ENCODE measurements around the gene LARP4. TPM values are rescaled to one million over a fixed set of nuclear protein-coding genes. Genes with fewer than 3 reads are reported as not detected.
A peak's percentile ranks its signal among the peaks of the same experiment; 100 is the strongest.

LARP4 gene
- total and polyA plus RNA-seq, 2 donors (not counting 3 experiments of a cell fraction or from before 2014, with no cell fraction given), result 8.9 to 69.6 TPM

DNA sequence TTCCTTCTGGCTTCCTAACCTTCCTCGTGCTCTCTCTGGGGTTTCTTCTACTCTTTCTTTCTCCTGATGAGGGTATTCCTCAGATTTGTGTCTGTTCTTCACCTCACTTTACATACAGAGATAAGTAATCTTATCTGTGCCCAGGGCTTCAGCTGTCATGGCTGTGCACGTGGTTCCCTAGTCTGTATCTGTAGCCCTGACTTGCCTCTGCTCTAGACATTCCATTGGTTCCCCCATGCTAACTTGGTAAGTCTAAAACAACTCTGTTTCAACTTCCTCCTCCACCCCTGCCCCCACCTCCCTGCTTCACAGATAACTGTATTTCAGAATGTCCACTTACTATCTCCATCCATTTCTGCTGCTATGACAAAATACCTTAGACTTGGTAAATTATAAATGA is 114.9 kb downstream of the LARP4 start:
- FAIRE-seq, result no peak
- Histone ChIP-seq H3K9me3 (replicated peaks; ENCODE audit: control insufficient read depth, insufficient read depth, low read length) (no peaks in the 10 kb centered on the region), H4K20me1 (replicated peaks; ENCODE audit: control insufficient read depth, extremely low read depth, insufficient read depth, low read length) (no peaks in the 10 kb centered on the region), H3K27ac (ENCODE audit: insufficient read depth, low read depth, low read length) (no peak overlapping the region), H3K27me3 (ENCODE audit: control insufficient read depth in 2 of 2, insufficient read depth in 2 of 2, low read length in 2 of 2) (no peaks in the 10 kb centered on the region), H3K4me2 (ENCODE audit: insufficient read depth, low read length) (no peak overlapping the region), H3K4me1 (ENCODE audit: control insufficient read depth, extremely low read depth, insufficient read depth, low read length) (peaks cover 12% of the 10 kb centered on the region), H3K9ac (replicated peaks; ENCODE audit: extremely low read depth, insufficient read depth, low read length) (no peak overlapping the region), H2AFZ (ENCODE audit: low read depth, low read length) (no peak overlapping the region), H3K36me3 (ENCODE audit: control insufficient read depth in 2 of 2, extremely low read depth in 1 of 2, insufficient read depth in 2 of 2, low read length in 2 of 2) (no peaks in the 10 kb centered on the region), H3K79me2 (ENCODE audit: control insufficient read depth, insufficient read depth, low read length) (peaks cover 55% of the 10 kb centered on the region), H3K4me3 (replicated peaks in 1 of 3; ENCODE audit: insufficient read depth in 1 of 3, low read depth in 1 of 3, low read length in 3 of 3) (no peak overlapping the region), H3K9me1 (replicated peaks; ENCODE audit: control insufficient read depth, extremely low read depth, insufficient read depth, low read length) (no peaks in the 10 kb centered on the region)
- no peak for DNase-seq (ENCODE audit: low read depth, low spot score)
- intact Hi-C loops (cut with micrococcal nuclease) (no loop called here), dilution Hi-C loops (cut with MboI; ENCODE audit: extremely low pct_ligation_motif_present, low sequenced_read_pairs) (no loop called here)
- POLR2A ChIA-PET, result no interaction called here
- no peak for TF ChIP-seq POLR2AphosphoS5 (IDR thresholded peaks at IDR 0.05; ENCODE audit: insufficient read depth, low read depth, low read length)
- CTCF ChIA-PET, result interaction anchor here (1.1 to 1.5 kb wide), 3 partner anchors 24 to 152 kb away, joined by 3 to 6 read pairs (median 3); no protein-coding TSS in a partner anchor
- BruUV-seq (replicated peaks), result no TSS peak

DNA sequence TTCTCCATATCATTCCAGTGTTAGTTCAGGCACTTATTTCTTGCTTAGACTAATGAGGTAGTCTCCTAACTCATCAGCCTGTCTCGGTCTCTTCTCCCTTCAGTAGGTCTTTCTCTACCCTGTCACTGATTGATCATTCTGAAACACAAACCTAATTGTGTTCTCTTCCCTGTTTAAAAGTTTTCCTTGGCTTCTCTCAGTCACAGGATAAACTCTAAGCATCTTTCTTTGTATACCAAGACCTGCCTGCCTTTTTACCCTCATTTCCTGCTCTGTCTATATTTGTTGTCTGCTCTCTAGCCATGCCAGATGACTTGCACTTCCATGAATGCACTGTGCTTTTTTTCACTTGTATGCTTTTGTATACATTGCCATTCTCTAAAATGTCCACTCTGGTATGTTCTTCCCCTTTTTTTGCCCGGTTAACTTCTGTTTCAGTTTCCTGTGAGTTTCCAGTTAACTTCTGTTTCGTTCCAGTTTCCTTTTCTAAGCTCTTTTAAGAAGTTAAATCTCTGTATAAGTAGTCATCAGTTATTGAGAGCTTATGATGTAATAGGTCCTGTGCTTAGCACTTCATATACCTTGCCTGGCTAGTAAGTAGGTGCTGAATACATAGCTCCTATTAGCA is 116.8 kb downstream of the LARP4 start:
- peak overlapping the region; percentile 29 for H2AFZ ChIP-seq (ENCODE audit: low read depth, low read length)
- dilution Hi-C loops (cut with MboI; ENCODE audit: extremely low pct_ligation_motif_present, low sequenced_read_pairs), result no loop called here

More for the DNA sequence above, 116.8 kb downstream of the LARP4 start:
- no TSS peak for BruUV-seq (replicated peaks)
- H3K9ac ChIP-seq (replicated peaks; ENCODE audit: extremely low read depth, insufficient read depth, low read length), result peak overlapping the region; percentile 49
- H4K20me1 ChIP-seq (replicated peaks; ENCODE audit: control insufficient read depth, extremely low read depth, insufficient read depth, low read length), result no peaks in the 10 kb centered on the region
- FAIRE-seq, result peak; percentile 70
- intact Hi-C loops (cut with micrococcal nuclease), result loop anchor here (1.0 kb wide), 1 partner anchor 11 kb away; no protein-coding TSS in a partner anchor
- H3K27me3 ChIP-seq (ENCODE audit: control insufficient read depth in 2 of 2, insufficient read depth in 2 of 2, low read length in 2 of 2), result no peaks in the 10 kb centered on the region
- H3K79me2 ChIP-seq (ENCODE audit: control insufficient read depth, insufficient read depth, low read length), result peaks cover 58% of the 10 kb centered on the region
- H3K9me1 ChIP-seq (replicated peaks; ENCODE audit: control insufficient read depth, extremely low read depth, insufficient read depth, low read length), result no peaks in the 10 kb centered on the region
- H3K27ac ChIP-seq (ENCODE audit: insufficient read depth, low read depth, low read length), result peak overlapping the region; percentile 92
- peaks cover 12% of the 10 kb centered on the region for H3K4me1 ChIP-seq (ENCODE audit: control insufficient read depth, extremely low read depth, insufficient read depth, low read length)
- DNase-seq (ENCODE audit: low read depth, low spot score), result peak; percentile 74
- TF ChIP-seq JUN (IDR thresholded peaks at IDR 0.05; ENCODE audit: borderline replicate concordance, insufficient read depth, insufficient read length, low read depth) (peak; percentile 12), GATA2 (IDR thresholded peaks at IDR 0.05; ENCODE audit: insufficient read depth, insufficient read length, low read depth, low read length) (no peak), FOS (IDR thresholded peaks at IDR 0.05; ENCODE audit: borderline replicate concordance, insufficient read depth, low read length) (peak; percentile 7)
- peak overlapping the region in 1 of 3 experiments; percentile 49 for H3K4me3 ChIP-seq (replicated peaks in 1 of 3; ENCODE audit: insufficient read depth in 1 of 3, low read depth in 1 of 3, low read length in 3 of 3)
- ChIA-PET POLR2A (interaction anchor here (0.6 kb wide), 1 partner anchor 676 kb away, joined by 3 read pairs; no protein-coding TSS in a partner anchor), CTCF (interaction anchor here (0.6 to 2.0 kb wide), 9 partner anchors 10 to 469 kb away, joined by 3 to 13 read pairs (median 3); no protein-coding TSS in a partner anchor)
- peak overlapping the region; percentile 80 for H3K4me2 ChIP-seq (ENCODE audit: insufficient read depth, low read length)
- H3K9me3 ChIP-seq (replicated peaks; ENCODE audit: control insufficient read depth, insufficient read depth, low read length), result no peaks in the 10 kb centered on the region
- H3K36me3 ChIP-seq (ENCODE audit: control insufficient read depth in 2 of 2, extremely low read depth in 1 of 2, insufficient read depth in 2 of 2, low read length in 2 of 2), result no peaks in the 10 kb centered on the region
